ENCODE results near the gene HIPK4.

GRCh38 chr19:40400559-40400958 is 10.6 kb upstream of the HIPK4 start:
- TF ChIP-seq ZFP3 (CRISPR knock-in tag; IDR thresholded peaks at IDR 0.05): no peak
- no peak for TF ChIP-seq ARNTL (CRISPR knock-in tag; IDR thresholded peaks at IDR 0.05; ENCODE audit: borderline replicate concordance, low read depth)
- TF ChIP-seq, protein P1, sequence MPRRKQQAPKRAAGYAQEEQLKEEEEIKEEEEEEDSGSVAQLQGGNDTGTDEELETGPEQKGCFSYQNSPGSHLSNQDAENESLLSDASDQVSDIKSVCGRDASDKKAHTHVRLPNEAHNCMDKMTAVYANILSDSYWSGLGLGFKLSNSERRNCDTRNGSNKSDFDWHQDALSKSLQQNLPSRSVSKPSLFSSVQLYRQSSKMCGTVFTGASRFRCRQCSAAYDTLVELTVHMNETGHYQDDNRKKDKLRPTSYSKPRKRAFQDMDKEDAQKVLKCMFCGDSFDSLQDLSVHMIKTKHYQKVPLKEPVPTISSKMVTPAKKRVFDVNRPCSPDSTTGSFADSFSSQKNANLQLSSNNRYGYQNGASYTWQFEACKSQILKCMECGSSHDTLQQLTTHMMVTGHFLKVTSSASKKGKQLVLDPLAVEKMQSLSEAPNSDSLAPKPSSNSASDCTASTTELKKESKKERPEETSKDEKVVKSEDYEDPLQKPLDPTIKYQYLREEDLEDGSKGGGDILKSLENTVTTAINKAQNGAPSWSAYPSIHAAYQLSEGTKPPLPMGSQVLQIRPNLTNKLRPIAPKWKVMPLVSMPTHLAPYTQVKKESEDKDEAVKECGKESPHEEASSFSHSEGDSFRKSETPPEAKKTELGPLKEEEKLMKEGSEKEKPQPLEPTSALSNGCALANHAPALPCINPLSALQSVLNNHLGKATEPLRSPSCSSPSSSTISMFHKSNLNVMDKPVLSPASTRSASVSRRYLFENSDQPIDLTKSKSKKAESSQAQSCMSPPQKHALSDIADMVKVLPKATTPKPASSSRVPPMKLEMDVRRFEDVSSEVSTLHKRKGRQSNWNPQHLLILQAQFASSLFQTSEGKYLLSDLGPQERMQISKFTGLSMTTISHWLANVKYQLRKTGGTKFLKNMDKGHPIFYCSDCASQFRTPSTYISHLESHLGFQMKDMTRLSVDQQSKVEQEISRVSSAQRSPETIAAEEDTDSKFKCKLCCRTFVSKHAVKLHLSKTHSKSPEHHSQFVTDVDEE (CRISPR knock-in tag; IDR thresholded peaks at IDR 0.05): no peak
- TF ChIP-seq, protein P2, sequence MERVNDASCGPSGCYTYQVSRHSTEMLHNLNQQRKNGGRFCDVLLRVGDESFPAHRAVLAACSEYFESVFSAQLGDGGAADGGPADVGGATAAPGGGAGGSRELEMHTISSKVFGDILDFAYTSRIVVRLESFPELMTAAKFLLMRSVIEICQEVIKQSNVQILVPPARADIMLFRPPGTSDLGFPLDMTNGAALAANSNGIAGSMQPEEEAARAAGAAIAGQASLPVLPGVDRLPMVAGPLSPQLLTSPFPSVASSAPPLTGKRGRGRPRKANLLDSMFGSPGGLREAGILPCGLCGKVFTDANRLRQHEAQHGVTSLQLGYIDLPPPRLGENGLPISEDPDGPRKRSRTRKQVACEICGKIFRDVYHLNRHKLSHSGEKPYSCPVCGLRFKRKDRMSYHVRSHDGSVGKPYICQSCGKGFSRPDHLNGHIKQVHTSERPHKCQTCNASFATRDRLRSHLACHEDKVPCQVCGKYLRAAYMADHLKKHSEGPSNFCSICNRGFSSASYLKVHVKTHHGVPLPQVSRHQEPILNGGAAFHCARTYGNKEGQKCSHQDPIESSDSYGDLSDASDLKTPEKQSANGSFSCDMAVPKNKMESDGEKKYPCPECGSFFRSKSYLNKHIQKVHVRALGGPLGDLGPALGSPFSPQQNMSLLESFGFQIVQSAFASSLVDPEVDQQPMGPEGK (CRISPR knock-in tag; IDR thresholded peaks at IDR 0.05; ENCODE audit: borderline replicate concordance): no peak
- TF ChIP-seq, protein P3, sequence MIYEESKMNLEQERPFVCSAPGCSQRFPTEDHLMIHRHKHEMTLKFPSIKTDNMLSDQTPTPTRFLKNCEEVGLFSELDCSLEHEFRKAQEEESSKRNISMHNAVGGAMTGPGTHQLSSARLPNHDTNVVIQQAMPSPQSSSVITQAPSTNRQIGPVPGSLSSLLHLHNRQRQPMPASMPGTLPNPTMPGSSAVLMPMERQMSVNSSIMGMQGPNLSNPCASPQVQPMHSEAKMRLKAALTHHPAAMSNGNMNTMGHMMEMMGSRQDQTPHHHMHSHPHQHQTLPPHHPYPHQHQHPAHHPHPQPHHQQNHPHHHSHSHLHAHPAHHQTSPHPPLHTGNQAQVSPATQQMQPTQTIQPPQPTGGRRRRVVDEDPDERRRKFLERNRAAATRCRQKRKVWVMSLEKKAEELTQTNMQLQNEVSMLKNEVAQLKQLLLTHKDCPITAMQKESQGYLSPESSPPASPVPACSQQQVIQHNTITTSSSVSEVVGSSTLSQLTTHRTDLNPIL (CRISPR knock-in tag; IDR thresholded peaks at IDR 0.05; ENCODE audit: low read depth): no peak
